T-helper 2 cell treated with Interferon-gamma antibody and Interleukin-4, amounts not matched to agents 5 μg/mL and 100 μg/mL, for 36 hours (primary cell): ENCODE data around the gene DTX3.
"Not testable (repeated sequence)": the region's sequence is repeated elsewhere in the genome, so short reads cannot be mapped to it uniquely, and the experiment has no call there.

Experiments
- DNase-seq: peaks from one replicate; pipeline ENCODE4 v3.0.0; 2021; ENCODE audit warnings: low spot score
- H3K27ac Mint-ChIP-seq: one replicate; pipeline ENCODE4 v1.8.0; 2021; ENCODE audit warnings: mild to moderate bottlenecking, mixed read lengths
- H3K27me3 Mint-ChIP-seq: one replicate; pipeline ENCODE4 v1.8.0; 2021; ENCODE audit warnings: low read depth, mixed read lengths
- H3K36me3 Mint-ChIP-seq: one replicate; pipeline ENCODE4 v1.8.0; 2021; ENCODE audit warnings: low read depth, mixed read lengths
- H3K4me1 Mint-ChIP-seq: one replicate; pipeline ENCODE4 v1.8.0; 2021; ENCODE audit warnings: low read depth, mixed read lengths
- H3K4me3 Mint-ChIP-seq: one replicate; pipeline ENCODE4 v1.8.0; 2022; ENCODE audit warnings: mild to moderate bottlenecking, moderate library complexity, mixed read lengths
- H3K9me3 Mint-ChIP-seq: one replicate; pipeline ENCODE4 v1.8.0; 2021; ENCODE audit warnings: mixed read lengths

DTX3 gene

DNA sequence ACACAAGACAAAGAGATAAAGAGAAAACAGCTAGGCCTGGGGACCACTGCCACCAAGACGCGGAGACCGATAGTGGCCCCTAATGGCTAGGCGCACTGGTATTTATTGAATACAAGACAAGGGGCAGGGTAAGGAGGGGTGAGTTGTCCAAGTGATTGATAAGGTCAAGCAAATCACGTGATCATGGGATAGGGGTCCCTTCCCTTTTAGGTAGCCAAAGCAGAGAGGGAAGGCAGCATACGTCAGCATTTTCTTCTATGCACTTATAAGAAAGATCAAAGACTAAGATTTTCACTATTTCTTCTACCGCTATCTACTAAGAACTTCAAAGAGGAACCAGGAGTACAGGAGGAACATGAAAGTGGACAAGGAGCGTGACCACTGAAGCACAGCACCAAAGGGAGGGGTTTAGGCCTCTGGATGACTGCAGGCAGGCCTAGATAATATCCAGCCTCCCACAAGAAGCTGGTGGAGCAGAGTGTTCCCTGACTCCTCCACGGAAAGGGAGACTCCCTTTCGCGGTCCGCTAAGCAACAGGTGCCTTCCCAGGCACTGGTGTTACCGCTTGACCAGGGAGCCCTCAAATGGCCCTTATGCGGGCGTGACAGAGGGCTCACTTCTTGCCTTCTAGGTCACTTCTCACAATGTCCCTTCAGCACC is 15.5 kb upstream of the DTX3 start:
- H3K27me3 Mint-ChIP-seq, H3K9me3 Mint-ChIP-seq, DNase-seq, H3K27ac Mint-ChIP-seq, H3K36me3 Mint-ChIP-seq, H3K4me3 Mint-ChIP-seq: not testable (repeated sequence)
- peaks cover 21% of the 10 kb centered on the region for H3K4me1 Mint-ChIP-seq

DNA sequence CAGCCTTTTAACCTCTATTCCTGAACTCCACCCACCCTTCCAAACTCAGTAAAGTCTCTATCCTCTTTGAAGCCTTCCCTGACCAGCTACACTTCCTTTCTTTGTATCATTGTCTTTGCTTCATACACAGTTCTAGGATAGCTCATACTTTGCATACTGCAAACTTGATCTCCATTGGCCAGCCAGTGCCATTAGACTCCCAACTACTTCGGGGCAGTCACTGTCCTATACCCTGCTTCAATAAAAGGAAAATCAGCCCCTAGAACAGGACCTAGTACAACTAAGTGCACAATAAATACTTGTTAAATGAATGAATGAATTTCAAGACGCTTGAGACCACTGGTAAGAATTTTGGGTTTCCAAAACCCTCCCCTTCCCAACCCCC is 14.2 kb upstream of the DTX3 start:
- peak overlapping the region; percentile 86 for H3K4me3 Mint-ChIP-seq
- no peaks in the 10 kb centered on the region for H3K9me3 Mint-ChIP-seq
- peaks cover 2% of the 10 kb centered on the region for H3K27me3 Mint-ChIP-seq
- peak overlapping the region; percentile 77 for H3K27ac Mint-ChIP-seq
- peaks cover 21% of the 10 kb centered on the region for H3K4me1 Mint-ChIP-seq
- peaks cover 6% of the 10 kb centered on the region for H3K36me3 Mint-ChIP-seq
- DNase-seq: no peak

DNA sequence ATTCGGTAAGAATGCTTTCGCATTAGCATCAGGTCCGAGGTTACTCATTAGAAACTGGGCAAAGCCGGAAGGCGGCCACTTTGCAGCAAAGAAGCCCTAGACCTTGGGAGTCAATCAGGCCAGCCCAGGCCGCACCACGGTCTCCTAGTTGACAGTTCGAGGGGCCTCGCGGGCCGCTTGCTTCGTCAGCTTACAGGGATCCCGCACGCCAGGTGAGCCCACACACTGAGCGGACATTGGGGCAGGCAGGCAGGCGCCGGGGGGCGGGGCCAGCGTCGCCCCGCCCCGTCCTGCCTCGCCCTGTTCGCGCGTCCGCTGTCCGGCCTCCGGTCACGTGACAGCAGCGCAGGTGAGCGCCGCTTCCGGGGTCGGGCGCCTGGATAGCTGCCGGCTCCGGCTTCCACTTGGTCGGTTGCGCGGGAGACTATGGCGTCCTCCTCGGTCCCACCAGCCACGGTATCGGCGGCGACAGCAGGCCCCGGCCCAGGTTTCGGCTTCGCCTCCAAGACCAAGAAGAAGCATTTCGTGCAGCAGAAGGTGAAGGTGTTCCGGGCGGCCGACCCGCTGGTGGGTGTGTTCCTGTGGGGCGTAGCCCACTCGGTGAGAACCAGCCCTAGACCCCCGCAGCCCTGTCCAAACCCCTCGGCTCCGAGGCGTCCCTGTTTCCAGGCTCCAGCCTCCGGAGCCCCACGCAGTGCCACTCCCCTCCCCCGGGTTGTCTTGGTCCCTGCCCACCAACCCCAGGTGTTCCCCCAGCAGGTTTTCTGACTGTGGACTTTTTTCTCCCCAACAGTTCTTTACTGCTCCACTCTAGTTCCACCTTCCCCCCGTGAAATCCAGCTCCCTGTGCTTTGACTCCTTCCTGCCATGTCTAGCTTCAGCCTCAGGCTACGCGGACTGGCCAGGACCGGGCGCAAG is 13.5 kb upstream of the DTX3 start, which contains the start of gene PIP4K2C:
Gene PIP4K2C, plus strand, starts transcription at position 329 of the 918 bp plus-strand sequence. Its CDS starts 98 bp downstream, at position 427.
- Mint-ChIP-seq H3K27ac (peak within 1 kb of the TSS; percentile 77), H3K4me1 (peaks cover 21% of the 10 kb centered on the region), H3K9me3 (no peaks in the 10 kb centered on the region), H3K36me3 (peaks cover 10% of the 10 kb centered on the region), H3K27me3 (peaks cover 2% of the 10 kb centered on the region), H3K4me3 (peak within 1 kb of the TSS; percentile 86)
- DNase-seq: peak; percentile 80

DNA sequence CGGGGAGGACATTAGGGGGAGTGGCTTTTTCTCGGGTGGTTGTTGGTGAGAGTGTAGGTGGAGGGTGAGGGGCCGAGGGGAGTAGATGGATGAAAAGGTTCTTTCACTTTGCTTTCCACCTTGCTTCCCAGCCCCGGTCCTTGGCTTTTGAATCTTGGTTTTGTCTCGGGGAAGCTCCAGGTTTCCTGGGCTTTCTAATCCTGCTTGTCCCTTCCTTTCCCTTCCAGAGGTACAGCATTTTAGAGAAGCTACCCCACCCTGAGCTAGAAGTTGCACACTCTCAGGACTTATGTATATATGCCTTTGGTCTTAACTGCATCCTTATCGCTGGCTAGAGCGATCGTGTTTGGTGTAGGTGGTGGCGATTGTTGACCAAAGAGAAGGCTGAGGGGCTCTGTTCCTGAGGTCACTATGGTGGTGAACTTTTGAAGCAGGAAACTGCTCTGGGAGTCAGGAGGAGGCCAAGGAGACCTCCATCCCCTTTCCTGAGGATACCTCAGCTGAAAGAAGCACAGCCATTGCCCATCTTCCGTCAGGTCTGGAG is 12.8 kb upstream of the DTX3 start:
- Mint-ChIP-seq H3K27me3 (peaks cover 2% of the 10 kb centered on the region), H3K36me3 (peaks cover 13% of the 10 kb centered on the region), H3K4me3 (peak overlapping the region; percentile 86), H3K9me3 (no peaks in the 10 kb centered on the region), H3K27ac (peak overlapping the region; percentile 77), H3K4me1 (peaks cover 21% of the 10 kb centered on the region)
- DNase-seq: no peak

DNA sequence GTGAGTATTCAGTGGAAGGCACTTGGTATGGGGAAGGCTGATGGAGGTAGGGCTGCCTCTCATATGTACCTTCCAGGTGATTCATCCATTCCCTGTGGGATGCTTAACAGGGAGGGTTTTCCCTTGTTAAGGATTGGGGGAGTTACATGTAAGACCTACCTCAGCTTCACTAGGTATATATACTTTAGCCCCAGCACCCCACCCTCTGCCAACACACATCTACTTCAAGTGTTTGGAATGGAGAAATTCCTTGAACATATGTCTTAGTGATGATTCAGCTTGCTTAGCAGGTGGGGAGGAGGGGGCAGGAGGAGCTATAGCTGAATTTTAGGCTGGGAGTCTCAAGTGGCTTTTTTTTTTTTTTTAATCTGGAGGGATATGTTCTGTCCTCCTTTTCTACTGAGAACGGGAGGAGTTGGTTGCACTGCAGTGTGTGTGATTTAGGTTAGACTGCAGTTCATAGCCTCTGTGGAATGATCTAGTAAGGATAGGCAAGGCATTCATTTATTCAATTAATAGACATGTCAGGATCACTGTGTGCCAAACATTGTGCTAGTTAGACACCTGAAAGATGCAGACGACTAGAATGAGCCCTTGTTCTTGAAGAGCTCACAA is 12.0 kb upstream of the DTX3 start:
- peaks cover 16% of the 10 kb centered on the region for H3K36me3 Mint-ChIP-seq
- H3K9me3 Mint-ChIP-seq: no peaks in the 10 kb centered on the region
- no peak for DNase-seq
- peaks cover 21% of the 10 kb centered on the region for H3K4me1 Mint-ChIP-seq
- H3K27me3 Mint-ChIP-seq: peaks cover 2% of the 10 kb centered on the region
- H3K27ac Mint-ChIP-seq: peak overlapping the region; percentile 1
- H3K4me3 Mint-ChIP-seq: peak overlapping the region; percentile 86

DNA sequence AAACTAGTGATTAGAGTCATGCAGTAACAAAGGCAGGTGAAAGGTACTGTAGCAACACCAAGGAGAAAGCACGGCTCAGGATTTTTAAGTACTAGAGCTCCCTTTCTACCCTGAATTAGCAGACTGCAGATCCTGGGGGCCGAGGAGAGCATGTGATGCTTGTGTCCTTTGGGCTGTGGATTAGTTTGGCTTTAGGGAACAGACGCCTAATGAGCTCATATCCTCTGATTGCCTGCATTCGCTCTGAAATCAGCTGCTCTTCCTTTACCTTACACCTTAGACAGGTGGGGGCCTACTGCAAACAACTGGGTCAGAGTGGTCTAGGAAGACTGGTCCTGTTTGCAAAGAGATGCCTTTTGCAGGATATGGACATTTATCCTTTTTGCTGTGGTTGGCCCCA is 11.4 kb upstream of the DTX3 start:
- Mint-ChIP-seq H3K9me3 (no peaks in the 10 kb centered on the region), H3K4me3 (no peak overlapping the region), H3K36me3 (peaks cover 18% of the 10 kb centered on the region), H3K27ac (no peak overlapping the region), H3K4me1 (peaks cover 21% of the 10 kb centered on the region), H3K27me3 (peaks cover 2% of the 10 kb centered on the region)
- DNase-seq: no peak

DNA sequence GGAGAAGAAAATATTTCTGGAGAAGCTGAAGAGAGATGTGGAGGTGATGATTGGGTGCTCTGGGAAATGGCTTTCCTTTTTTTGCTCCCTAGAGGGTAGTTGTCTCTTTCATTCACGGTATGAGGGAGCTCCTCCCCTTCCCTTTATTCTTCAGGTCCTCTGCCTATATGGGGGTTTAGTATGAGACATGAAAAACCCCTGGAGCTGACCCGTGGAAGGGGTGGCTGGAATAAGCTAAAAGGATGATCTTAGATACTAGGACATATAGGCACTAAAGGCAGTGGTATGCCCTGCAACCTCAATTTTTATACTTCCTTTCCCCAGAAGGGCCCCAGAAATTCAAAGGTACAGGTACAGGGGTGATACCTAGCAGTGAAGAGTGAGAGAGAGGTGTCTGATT is 4.2 kb upstream of the DTX3 start:
- no peak overlapping the region for H3K27ac Mint-ChIP-seq
- H3K4me3 Mint-ChIP-seq: no peak overlapping the region
- DNase-seq: no peak
- peaks cover 8% of the 10 kb centered on the region for H3K4me1 Mint-ChIP-seq
- peaks cover 35% of the 10 kb centered on the region for H3K36me3 Mint-ChIP-seq
- H3K9me3 Mint-ChIP-seq: no peaks in the 10 kb centered on the region
- no peaks in the 10 kb centered on the region for H3K27me3 Mint-ChIP-seq

DNA sequence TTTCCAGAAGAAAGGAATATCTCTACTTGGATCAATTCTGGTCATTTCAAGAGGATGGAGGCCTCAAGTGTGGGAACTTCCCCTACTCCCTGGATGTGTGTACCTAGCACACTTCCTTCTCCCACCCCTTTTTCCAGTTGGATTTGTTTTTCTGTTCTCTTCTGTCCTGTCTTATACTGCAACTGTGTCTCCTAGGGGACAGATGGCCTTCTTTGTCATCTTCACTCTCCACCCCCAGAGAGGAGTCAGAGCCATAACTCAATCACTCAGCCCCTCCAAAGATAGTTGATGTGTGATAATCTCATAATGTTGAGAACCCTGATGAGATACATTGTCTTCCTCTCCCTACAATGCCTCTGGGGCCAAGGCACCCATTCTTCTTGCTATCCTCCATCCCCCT is 2.1 kb upstream of the DTX3 start:
- peaks cover 26% of the 10 kb centered on the region for H3K36me3 Mint-ChIP-seq
- H3K4me3 Mint-ChIP-seq: no peak overlapping the region
- no peaks in the 10 kb centered on the region for H3K9me3 Mint-ChIP-seq

DNA sequence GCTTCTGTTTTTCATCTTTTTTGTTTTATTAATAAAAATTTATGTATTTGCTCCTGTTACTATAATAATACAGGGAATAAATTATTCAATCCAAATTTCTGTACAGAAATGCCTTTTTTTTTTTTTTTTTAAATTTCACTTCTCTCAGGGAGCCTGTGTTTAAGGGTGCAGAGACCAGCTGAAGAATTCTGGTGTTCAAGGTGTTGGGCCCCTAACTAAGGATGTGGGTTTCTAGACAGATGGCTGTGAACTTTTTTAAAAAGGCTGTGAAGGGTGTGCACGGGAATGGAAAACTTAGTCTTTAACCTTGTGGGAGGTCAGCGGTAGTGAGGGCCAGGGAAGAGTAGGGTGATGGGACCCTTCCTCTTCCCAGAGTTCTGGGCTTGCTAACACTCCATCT is 1.3 kb upstream of the DTX3 start:
- H3K4me1 Mint-ChIP-seq: peaks cover 13% of the 10 kb centered on the region
- no peaks in the 10 kb centered on the region for H3K27me3 Mint-ChIP-seq
- no peaks in the 10 kb centered on the region for H3K9me3 Mint-ChIP-seq
- DNase-seq: no peak
- peaks cover 23% of the 10 kb centered on the region for H3K36me3 Mint-ChIP-seq
- no peak overlapping the region for H3K27ac Mint-ChIP-seq
- H3K4me3 Mint-ChIP-seq: peak overlapping the region; percentile 66

More for the DNA sequence above, 2.1 kb upstream of the DTX3 start:
- Mint-ChIP-seq H3K4me1 (peaks cover 13% of the 10 kb centered on the region), H3K27ac (no peak overlapping the region), H3K27me3 (no peaks in the 10 kb centered on the region)
- DNase-seq: no peak

DNA sequence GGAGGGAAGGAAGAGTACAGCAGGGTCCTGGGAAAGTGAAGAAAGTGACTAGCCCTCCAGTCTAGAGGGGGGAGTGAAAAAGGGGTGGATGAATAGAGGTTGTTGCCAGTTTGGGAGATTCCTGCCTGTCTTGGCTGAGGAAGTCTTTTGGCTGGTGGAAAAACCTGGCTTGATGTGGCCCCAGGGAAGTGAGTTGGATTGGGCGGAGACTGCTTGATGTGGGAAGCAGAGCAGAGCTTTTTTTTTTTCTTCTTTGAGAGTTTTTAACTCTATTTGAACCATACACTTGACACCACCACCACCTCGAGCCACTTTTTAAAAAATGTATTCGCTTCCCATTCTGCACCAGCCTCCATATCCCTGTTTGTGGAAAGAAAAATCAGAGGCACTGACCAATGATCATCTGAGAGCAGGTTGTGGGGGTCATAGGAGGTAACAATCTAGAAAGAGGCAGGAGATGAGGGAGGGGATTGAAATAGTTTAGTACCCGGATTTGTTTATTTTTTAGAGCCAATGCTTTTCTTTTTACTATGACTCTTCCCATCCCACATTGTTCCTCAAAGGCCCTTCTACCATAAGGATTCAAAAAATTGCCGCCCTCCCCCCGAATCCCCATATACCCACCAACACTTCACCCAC is 690 bp upstream of the DTX3 start:
- Mint-ChIP-seq H3K4me1 (peaks cover 13% of the 10 kb centered on the region), H3K4me3 (peak overlapping the region; percentile 81), H3K36me3 (peaks cover 21% of the 10 kb centered on the region), H3K9me3 (no peaks in the 10 kb centered on the region), H3K27ac (peak overlapping the region; percentile 76), H3K27me3 (no peaks in the 10 kb centered on the region)
- DNase-seq: no peak

DNA sequence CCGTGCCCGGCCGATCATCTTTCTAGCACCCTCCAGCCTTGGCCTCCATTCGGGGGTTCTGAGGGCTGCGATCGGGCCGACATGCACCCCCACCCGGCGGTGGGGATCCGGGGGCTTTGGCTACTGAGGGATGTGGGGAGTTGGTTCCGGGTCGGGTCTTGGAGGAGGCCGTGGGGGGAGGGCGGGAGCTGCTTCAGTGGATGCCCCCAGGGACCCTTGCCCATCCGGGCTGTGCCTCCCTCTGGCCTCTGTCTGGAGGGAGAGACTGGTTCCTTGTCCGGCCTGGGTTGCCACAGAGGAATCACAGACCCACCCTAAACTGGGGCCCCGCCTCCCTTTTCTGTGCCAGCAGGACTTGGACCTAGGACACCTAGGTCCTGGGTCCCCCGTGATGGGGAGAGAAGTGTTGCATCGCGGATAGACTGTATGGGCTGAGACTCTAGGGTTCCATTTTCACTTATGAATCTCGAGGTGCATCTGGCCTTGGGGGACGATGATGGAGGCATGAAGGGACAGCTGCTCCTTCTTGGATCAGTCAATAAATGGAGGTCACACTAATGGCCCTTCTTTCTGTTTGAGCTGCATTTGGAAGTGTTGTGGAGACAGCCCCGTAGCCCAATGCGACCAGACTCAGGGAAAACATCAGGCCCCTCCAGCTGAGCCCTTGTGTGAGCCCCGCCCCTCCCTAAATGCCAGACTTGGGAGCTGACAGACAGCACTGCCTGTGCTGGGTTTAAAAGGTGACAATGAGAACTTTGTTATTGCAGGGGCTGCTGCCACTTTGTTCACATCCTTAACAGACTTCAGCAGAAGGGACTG is 577 bp downstream of the DTX3 start:
- DNase-seq: no peak
- H3K9me3 Mint-ChIP-seq: no peaks in the 10 kb centered on the region
- peak overlapping the region; percentile 80 for H3K27ac Mint-ChIP-seq
- no peaks in the 10 kb centered on the region for H3K27me3 Mint-ChIP-seq
- H3K4me3 Mint-ChIP-seq: peak overlapping the region; percentile 79
- peaks cover 13% of the 10 kb centered on the region for H3K4me1 Mint-ChIP-seq
- H3K36me3 Mint-ChIP-seq: peaks cover 15% of the 10 kb centered on the region

DNA sequence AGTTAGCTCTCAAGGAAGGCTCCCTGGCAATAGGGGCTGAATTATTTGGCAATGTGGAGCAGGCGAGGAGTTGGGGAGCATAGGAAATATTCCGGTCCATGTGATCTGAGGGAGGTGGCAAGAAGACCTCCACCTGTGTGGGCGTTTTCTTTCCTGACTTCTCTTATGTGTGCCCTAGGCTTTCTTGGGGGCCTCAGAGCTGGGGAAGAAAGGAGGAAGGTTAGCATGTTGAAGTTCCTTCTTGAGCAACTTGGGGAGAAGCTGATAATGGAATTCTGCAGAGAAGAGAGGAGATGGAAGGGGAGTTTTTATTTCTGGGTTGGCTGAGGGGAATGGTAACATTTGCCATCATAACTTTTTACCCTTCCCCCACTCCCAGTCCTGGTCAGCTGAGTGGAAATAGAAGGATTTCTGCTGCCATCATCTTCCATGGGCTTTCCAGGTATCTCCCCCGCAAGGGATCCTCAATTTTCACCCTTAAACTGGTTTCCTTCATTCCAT is 1.2 kb downstream of the DTX3 start:
- no peak for DNase-seq
- Mint-ChIP-seq H3K27me3 (peaks cover 2% of the 10 kb centered on the region), H3K9me3 (no peaks in the 10 kb centered on the region), H3K4me3 (peak overlapping the region; percentile 79), H3K4me1 (peaks cover 16% of the 10 kb centered on the region), H3K27ac (no peak overlapping the region), H3K36me3 (peaks cover 14% of the 10 kb centered on the region)

DNA sequence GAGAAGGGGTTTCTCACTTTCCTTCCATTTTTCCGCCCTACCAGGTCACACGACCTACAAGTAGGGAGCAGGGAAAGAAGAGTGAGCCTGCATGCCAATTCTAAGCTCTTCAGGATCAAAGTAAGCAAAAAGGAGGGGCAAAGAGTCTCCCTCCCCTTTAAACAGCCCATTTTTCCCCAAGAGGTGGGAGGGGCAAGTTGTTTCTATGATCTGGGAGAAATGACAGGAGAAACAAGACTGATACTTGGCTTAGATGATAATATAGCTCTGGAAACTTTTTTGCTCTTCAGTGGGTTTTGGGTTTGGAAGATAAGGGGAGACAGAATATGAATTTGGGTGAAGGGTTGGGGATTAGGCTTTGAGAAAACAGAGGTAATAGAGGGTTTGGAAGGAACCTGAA is 1.8 kb downstream of the DTX3 start:
- H3K9me3 Mint-ChIP-seq: no peaks in the 10 kb centered on the region
- peaks cover 16% of the 10 kb centered on the region for H3K4me1 Mint-ChIP-seq
- peaks cover 14% of the 10 kb centered on the region for H3K36me3 Mint-ChIP-seq
- no peak for DNase-seq
- peak overlapping the region; percentile 9 for H3K27ac Mint-ChIP-seq
- peak overlapping the region; percentile 2 for H3K4me3 Mint-ChIP-seq
- H3K27me3 Mint-ChIP-seq: peaks cover 2% of the 10 kb centered on the region
